Measurements from ENCODE around the gene SEC11A.

The SEC11A gene

DNA sequence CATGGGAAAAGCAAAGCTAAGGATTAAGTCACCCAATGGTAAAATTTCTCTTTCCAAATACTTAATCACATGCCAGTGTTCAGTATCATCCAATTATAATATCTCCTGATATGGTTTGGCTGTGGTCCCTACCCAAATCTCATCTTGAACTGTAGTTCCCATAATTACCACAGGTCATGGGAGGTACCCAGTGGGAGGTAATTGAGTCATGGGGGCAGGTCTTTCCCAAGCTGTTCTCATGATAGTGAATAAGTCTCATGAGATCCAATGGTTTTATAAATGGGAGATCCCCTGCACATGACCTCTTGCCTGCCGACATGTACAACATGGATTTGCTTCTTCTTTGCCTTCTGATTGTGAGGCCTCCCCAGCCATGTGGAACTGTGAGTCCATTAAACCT lies 31.8 kb downstream of the SEC11A start:
- H3K4me3 ChIP-seq (ENCODE audit: low read depth, low read length) = no peak overlapping the region
- TF ChIP-seq, protein P1, sequence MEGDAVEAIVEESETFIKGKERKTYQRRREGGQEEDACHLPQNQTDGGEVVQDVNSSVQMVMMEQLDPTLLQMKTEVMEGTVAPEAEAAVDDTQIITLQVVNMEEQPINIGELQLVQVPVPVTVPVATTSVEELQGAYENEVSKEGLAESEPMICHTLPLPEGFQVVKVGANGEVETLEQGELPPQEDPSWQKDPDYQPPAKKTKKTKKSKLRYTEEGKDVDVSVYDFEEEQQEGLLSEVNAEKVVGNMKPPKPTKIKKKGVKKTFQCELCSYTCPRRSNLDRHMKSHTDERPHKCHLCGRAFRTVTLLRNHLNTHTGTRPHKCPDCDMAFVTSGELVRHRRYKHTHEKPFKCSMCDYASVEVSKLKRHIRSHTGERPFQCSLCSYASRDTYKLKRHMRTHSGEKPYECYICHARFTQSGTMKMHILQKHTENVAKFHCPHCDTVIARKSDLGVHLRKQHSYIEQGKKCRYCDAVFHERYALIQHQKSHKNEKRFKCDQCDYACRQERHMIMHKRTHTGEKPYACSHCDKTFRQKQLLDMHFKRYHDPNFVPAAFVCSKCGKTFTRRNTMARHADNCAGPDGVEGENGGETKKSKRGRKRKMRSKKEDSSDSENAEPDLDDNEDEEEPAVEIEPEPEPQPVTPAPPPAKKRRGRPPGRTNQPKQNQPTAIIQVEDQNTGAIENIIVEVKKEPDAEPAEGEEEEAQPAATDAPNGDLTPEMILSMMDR (IDR thresholded peaks at IDR 0.05; ENCODE audit: control insufficient read depth, extremely low read depth, insufficient read depth) = no peak
- DNase-seq (ENCODE audit: low read depth) = no peak

DNA sequence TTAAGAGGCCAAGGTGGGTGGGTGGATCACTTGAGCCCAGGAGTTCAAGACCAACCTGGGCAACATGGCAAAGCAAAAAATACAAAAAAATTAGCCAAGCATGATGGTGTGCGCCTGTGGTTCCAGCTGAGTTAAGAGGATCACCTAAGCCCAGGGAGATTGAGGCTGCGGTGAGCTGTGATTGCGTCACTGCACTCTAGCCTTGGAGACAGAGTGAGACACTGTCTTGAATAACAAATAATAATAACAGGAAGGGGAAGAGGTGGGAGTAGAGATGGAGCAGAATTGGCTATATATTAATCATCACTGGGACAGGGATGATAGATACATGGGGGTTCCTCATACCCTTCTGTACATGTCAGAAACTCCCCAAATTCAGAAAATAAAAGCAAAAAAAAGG lies 34.1 kb downstream of the SEC11A start:
- TF ChIP-seq, protein P1 (IDR thresholded peaks at IDR 0.05; ENCODE audit: control insufficient read depth, extremely low read depth, insufficient read depth) = no peak
- H3K4me3 ChIP-seq (ENCODE audit: low read depth, low read length) = no peak overlapping the region
- DNase-seq (ENCODE audit: low read depth) = no peak

DNA sequence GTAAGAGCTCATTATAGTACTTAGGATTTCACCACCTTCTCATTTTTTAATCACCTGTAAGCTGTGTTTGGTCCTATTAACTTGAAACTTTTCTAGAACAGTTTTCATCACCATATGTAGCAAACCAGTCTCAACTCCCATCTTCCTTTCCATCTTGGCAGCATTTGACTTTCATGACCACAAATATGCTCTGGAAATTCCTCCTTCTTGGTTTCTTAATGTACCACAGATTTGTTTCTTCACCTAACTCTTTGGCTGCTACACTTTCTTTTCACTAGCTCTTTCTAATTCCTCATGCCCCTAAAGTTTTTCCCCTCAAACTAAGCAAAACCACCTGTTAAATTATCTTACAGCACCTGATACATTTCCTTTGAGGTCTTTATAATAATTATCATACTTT lies 44.7 kb downstream of the SEC11A start:
- TF ChIP-seq, protein P1 (IDR thresholded peaks at IDR 0.05; ENCODE audit: control insufficient read depth, extremely low read depth, insufficient read depth) = no peak
- no peak overlapping the region for H3K4me3 ChIP-seq (ENCODE audit: low read depth, low read length)
- no peak for DNase-seq (ENCODE audit: low read depth)

DNA sequence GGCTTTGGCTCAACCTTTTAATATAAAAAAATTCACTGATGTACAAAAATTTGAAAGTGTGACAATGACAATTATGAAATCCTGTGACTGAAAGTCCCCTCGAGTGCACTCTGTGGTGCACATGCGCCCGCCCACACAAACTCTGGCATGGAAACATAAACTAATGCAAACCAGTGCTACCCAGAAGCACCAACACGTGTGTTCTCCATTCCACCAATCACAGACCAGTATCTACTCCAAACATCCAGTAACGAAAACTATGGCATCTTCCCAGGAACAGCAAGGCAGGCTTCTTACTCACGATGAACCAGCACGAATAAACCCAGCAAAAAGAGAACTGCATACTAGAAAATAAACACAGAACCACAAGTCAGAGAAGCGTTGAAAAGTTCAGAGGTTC lies 46.2 kb downstream of the SEC11A start:
- TF ChIP-seq, protein P1 (IDR thresholded peaks at IDR 0.05; ENCODE audit: control insufficient read depth, extremely low read depth, insufficient read depth) = no peak
- no peak for DNase-seq (ENCODE audit: low read depth)

DNA sequence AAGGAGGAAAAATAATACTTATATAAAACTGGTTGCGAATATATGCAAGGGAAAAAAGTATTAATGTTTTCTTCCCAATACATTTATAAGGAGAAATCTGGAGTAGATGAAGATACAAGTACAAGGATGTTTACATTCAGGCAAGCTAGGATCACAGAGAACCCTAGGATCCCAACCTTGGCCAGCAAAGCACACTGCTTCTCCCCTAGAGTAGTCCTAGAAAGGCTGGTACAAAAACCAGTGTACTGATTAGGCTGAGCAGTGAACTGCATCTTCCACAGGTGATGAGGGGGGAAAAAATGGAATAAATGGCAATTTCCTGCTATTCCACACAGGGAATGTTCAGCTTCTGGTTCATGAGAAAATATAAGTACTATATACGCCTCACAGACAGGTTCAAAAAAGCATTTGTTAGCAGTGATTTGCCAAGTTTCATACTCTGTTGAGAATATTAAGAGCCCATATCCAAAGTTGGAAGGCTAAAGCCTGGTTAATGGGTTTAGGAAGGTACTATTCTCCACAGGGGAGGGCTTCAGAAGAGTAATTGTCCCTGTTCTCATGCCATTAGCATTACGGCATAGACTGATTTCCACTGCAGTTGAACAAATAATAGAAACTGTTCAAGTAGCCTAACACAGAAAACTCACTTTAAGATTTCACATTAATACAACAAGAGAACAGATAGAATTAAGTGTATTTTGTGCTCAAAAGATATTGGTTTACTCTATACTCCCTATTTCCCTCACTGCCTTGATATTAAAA lies 47.5 kb downstream of the SEC11A start:
- TF ChIP-seq, protein P1 (IDR thresholded peaks at IDR 0.05; ENCODE audit: control insufficient read depth, extremely low read depth, insufficient read depth) = no peak
- H3K4me3 ChIP-seq (ENCODE audit: low read depth, low read length) = no peak overlapping the region
- DNase-seq (ENCODE audit: low read depth) = no peak

More for the DNA sequence above, 46.2 kb downstream of the SEC11A start:
- no peak overlapping the region for H3K4me3 ChIP-seq (ENCODE audit: low read depth, low read length)

DNA sequence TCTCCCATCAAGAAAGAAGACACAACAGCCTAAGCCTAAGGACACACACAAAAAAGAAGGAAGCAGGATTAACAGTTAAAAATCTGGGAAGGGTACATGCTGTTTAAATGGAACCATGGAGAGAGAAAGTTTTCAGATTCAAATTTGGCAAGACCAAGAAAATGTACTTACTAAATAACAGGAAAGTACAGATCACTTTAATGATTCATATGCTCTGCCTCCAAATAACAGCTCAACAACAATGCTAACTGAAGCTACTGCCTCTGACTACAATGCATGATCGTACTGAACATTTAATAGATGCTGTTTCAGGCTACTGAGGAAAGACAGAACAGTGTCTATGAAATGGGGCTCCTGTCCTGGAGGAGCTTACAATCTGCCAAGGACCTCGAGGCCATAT lies 49.6 kb downstream of the SEC11A start:
- TF ChIP-seq, protein P1 (IDR thresholded peaks at IDR 0.05; ENCODE audit: control insufficient read depth, extremely low read depth, insufficient read depth) = no peak
- no peak overlapping the region for H3K4me3 ChIP-seq (ENCODE audit: low read depth, low read length)
- DNase-seq (ENCODE audit: low read depth) = no peak

DNA sequence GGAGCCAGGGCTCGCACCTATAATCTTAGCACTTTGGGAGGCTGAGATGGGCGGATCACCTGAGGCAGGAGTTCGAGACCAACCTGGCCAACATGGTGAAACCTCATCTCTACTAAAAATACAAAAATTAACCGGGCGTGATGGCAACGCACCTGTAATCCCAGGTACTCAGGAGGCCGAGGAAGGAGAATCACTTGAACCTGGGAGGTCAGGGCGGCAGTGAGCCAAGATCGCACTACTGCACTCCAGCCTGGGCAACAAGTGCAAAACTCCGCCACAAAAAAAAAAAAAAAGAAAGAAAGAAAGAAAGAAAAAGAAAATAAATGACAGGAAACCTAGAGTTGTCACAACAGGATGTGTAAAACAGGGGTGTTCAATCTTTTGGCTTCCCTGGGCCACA lies 54.9 kb downstream of the SEC11A start:
- H3K4me3 ChIP-seq (ENCODE audit: low read depth, low read length) = no peak overlapping the region
- no peak for DNase-seq (ENCODE audit: low read depth)
- TF ChIP-seq, protein P1 (IDR thresholded peaks at IDR 0.05; ENCODE audit: control insufficient read depth, extremely low read depth, insufficient read depth) = no peak
